Measurements from ENCODE around the gene KIF1C. TPM values are rescaled to one million over a fixed set of nuclear protein-coding genes. Genes with fewer than 3 reads are reported as not detected.

KIF1C gene
- total RNA-seq, 1 experiment from 2014 or later: 121 TPM

DNA sequence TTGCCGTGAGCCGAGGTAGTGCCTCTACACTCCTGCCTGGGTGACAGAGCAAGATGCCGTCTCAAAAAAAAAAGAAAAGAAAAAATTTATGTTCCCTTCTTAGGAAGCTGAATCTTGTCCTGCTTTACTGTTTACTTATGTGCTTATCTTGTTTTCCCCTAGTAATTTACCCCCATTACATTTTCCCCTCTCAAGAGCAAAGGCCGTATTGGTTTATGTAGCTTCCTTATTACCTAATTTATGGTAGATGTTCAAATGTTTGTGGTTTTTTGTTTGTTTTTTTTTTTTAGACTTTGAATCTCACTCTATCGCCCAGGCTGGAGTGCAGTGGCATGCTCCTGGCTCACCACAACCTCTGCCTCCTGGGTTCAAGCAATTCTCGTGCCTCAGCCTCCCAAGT lies 47.7 kb downstream of the KIF1C start:
- no peak for DNase-seq (ENCODE audit: low read depth, low spot score)
- Histone ChIP-seq H2AFZ (ENCODE audit: low read depth, low read length, poor library complexity, severe bottlenecking) (no peak overlapping the region), H3K27ac (ENCODE audit: low read depth, low read length) (no peak overlapping the region), H3K4me2 (ENCODE audit: low read length) (no peak overlapping the region), H3K9ac (ENCODE audit: low read length) (no peak overlapping the region), H3K27me3 (ENCODE audit: insufficient read depth, low read length) (no peaks in the 10 kb centered on the region), H3K4me1 (ENCODE audit: control insufficient read depth in 1 of 2, insufficient read depth in 2 of 2, low read length in 2 of 2) (peaks cover 0 to 6% of the 10 kb centered on the region in 2 experiments; a peak in 1 of 4 replicates), H3K79me2 (ENCODE audit: insufficient read depth, low read length) (no peaks in the 10 kb centered on the region), H3K4me3 (replicated peaks in 1 of 2; ENCODE audit: low read depth in 1 of 2, low read length in 2 of 2) (no peak overlapping the region), H3K9me3 (ENCODE audit: control insufficient read depth in 1 of 2, insufficient read depth in 1 of 2, low read depth in 1 of 2, low read length in 2 of 2) (0 out of 4 replicates have a peak, but pooled peaks cover 0 to 2% of the 10 kb centered on the region in 2 experiments), H3K9me2 (ENCODE audit: insufficient read depth) (no peaks in the 10 kb centered on the region), H4K20me1 (ENCODE audit: insufficient read depth) (no peaks in the 10 kb centered on the region), H3K36me3 (ENCODE audit: control insufficient read depth in 1 of 2, insufficient read depth in 2 of 2, low read length in 2 of 2) (no peaks in the 10 kb centered on the region)
- POLR2A ChIA-PET: no interaction called here
- TF ChIP-seq POLR2A (IDR thresholded peaks at IDR 0.05; ENCODE audit: borderline replicate concordance, extremely low read depth, insufficient read depth, insufficient read length) (no peak), ZNF274 (IDR thresholded peaks at IDR 0.05; ENCODE audit: low read depth, low read length) (no peak), SP1 (IDR thresholded peaks at IDR 0.05; ENCODE audit: low read depth) (no peak), CTCF (IDR thresholded peaks at IDR 0.05 in 2 of 3, conservative IDR thresholded peaks at IDR 0.05 in 1 of 3; ENCODE audit: borderline replicate concordance in 1 of 3, insufficient read depth in 1 of 3, low read depth in 2 of 3, low read length in 2 of 3) (no peak), ZFX (IDR thresholded peaks at IDR 0.05) (no peak), TCF7L2 (IDR thresholded peaks at IDR 0.05; ENCODE audit: borderline replicate concordance, extremely low read depth, insufficient read depth, insufficient read length) (no peak), CBX3 (IDR thresholded peaks at IDR 0.05; ENCODE audit: low read depth) (no peak), RAD21 (IDR thresholded peaks at IDR 0.05; ENCODE audit: low read depth) (no peak), FOSL1 (IDR thresholded peaks at IDR 0.05; ENCODE audit: low read depth) (no peak), EZH2phosphoT487 (IDR thresholded peaks at IDR 0.05; ENCODE audit: borderline replicate concordance) (no peak), YY1 (IDR thresholded peaks at IDR 0.05; ENCODE audit: extremely low read depth, insufficient replicate concordance, low read depth, low read length) (no peak), EZH2 (IDR thresholded peaks at IDR 0.05) (no peak), ELF1 (IDR thresholded peaks at IDR 0.05; ENCODE audit: borderline replicate concordance, low read depth) (no peak), POLR2AphosphoS5 (IDR thresholded peaks at IDR 0.05; ENCODE audit: low read depth, low read length) (no peak)
- TF ChIP-seq, protein P1, sequence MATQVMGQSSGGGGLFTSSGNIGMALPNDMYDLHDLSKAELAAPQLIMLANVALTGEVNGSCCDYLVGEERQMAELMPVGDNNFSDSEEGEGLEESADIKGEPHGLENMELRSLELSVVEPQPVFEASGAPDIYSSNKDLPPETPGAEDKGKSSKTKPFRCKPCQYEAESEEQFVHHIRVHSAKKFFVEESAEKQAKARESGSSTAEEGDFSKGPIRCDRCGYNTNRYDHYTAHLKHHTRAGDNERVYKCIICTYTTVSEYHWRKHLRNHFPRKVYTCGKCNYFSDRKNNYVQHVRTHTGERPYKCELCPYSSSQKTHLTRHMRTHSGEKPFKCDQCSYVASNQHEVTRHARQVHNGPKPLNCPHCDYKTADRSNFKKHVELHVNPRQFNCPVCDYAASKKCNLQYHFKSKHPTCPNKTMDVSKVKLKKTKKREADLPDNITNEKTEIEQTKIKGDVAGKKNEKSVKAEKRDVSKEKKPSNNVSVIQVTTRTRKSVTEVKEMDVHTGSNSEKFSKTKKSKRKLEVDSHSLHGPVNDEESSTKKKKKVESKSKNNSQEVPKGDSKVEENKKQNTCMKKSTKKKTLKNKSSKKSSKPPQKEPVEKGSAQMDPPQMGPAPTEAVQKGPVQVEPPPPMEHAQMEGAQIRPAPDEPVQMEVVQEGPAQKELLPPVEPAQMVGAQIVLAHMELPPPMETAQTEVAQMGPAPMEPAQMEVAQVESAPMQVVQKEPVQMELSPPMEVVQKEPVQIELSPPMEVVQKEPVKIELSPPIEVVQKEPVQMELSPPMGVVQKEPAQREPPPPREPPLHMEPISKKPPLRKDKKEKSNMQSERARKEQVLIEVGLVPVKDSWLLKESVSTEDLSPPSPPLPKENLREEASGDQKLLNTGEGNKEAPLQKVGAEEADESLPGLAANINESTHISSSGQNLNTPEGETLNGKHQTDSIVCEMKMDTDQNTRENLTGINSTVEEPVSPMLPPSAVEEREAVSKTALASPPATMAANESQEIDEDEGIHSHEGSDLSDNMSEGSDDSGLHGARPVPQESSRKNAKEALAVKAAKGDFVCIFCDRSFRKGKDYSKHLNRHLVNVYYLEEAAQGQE (IDR thresholded peaks at IDR 0.05; ENCODE audit: low read depth): no peak
- TF ChIP-seq, protein P2, sequence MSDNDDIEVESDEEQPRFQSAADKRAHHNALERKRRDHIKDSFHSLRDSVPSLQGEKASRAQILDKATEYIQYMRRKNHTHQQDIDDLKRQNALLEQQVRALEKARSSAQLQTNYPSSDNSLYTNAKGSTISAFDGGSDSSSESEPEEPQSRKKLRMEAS (IDR thresholded peaks at IDR 0.05): no peak
- RAD21 ChIA-PET (ENCODE audit: low non-redundant PET in 1 of 2, low total read pairs in 2 of 2, uncharacterized antibody in 2 of 2, unreplicated experiment in 2 of 2): no interaction called here
- no peak for ATAC-seq
- CTCF ChIA-PET: interaction anchor here (1.2 kb wide), 1 partner anchor 10 kb away, joined by 3 read pairs; no protein-coding TSS in a partner anchor
- intact Hi-C loops (cut with micrococcal nuclease): no loop called here
- no TSS peak for BruUV-seq (replicated peaks)
